GM19397 (cell line): Measurements from ENCODE around the gene TBCA.
A peak's percentile ranks its signal among the peaks of the same experiment; 100 is the strongest.

ENCODE experiments used
- ATAC-seq: cut with Tn5 transposase; IDR thresholded peaks from one replicate; pipeline ENCODE4 v1.9.1; 2021; ENCODE audit warnings: mild to moderate bottlenecking, moderate library complexity; ENCODE audit not compliant: unreplicated experiment

TBCA gene

DNA sequence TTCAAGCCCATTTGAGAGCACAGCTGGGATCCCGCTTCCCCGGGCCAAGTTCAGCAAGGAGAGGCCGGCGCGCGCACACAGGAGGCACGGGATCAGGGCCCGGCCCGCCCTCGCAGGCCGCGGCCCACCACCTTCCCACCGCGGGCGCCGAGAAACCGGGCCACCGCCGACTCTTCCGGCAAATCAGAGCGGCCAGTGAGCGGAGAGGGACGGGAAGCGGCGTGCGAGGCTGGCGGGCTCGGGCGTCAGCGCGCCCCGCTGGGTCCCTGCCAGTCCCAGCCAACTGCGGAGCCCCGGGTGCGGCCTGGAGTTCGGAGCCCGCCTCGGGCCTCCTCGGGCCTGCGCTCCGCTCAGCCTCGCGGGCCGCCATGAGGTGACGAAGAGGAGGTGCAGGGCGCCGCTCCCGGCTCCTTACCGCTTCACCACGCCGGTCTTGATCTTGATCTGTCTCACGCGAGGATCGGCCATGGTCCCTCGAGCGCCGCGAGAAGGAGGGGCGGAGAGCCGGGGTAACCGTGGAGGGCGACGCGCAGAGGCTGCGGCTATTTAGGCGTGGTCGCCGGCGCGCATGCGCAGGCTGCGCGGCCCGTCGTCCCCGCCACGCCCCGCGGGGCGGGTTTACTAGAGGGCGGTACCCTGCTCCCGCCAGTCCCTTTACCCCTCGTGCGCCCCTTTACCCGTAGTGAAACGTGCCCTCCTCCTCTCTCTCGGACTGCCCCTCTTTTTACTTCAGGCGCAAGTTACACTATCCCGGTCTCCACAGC, at the start of gene TBCA:
Gene TBCA (minus strand): TSS at position 550 of the 764 bp plus-strand sequence. CDS start 82 bp downstream, at position 468.
- ATAC-seq = peak; percentile 90

DNA sequence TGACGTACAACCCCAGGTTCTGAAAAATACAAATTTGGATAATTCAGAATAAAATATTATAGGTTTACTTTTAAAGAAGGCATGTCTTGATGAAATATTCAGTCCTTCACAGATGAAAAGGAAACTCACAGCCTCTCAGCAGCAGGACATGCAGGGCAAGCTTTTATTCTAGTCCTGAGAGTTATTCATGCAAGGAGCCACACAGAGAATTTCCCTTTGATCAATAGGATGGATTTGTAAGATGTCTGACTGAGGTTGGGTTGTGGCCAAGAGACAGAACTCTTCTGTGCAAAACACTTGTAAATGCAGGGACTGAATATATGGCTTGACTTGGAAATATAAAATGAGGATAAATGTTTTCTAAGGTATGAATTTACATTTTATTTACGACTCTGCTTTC, 48.8 kb upstream of the TBCA start:
- no peak for ATAC-seq

DNA sequence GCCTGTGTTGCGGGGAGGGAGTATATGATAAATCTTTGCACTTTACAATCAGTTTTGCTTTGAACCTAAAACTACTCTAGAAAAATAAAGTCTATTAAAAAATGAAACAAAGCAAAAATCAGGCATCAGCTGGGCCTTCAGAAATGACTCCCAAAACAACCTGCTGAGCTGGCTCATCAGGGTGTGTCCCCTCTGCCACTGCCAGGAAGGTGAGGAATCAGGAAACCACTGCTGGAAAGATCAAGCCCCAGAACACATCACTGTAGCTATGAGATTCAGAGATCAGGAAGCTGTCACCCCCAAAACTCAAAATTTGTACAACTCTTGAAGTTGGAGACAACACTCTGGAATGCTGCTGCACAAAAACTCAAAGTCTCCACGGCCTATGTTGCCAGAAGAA, 40.5 kb upstream of the TBCA start:
- no peak for ATAC-seq

GRCh38 chr5:77812926-77813589, 36.9 kb upstream of the TBCA start:
- no peak for ATAC-seq

DNA sequence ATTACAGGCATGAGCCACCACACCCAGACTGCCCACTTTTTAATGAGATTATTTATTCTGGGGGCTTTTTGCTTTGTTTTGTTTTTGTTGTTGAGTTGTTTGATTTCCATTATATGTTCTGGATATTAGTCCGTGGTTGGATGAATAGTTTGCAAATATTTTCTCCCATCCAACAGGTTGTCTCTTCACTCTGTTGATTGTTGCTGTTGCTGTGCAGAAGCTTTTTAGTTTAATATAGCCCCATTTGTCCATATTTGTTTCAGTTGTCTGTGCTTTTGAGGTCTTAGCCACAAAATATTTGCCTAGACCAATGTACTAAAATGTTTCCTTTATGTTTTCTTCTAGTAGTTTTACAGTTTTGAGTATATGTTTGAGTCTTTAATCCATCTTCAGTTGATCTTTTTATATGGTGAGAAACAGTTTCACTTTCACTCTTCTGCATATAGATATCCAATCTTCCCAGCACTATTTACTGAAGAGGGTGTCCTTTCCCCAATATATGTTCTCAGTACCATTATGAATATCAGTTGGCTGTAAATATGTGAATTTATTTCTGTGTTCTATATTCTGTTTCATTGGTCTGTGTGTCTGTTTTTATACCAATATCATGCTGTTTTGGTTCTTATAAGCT, 30.2 kb upstream of the TBCA start:
- no peak for ATAC-seq

GRCh38 chr5:77798456-77798855, 22.3 kb upstream of the TBCA start:
- ATAC-seq = no peak

- no peak for ATAC-seq
Observed at GRCh38 chr5:77797136-77797535, 21.0 kb upstream of the TBCA start.

DNA sequence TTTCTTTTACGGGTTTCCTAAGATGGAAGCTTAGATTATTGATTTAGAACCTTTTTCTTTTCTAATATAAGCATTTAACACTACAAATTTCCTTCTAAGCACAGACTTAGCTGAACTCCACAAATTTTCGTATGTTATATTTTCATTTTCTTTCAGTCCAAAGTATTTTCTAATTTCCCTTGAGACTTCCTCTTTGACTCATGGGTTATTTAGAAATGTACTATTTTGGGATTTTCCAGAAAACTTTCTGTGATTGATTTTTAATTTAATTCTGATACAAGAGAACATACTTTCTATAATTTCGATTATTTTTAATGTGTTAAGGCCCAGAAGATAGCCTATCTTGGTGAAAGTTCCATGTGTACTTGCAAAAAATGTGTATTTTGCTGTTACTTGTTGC, 19.7 kb upstream of the TBCA start:
- ATAC-seq = no peak

DNA sequence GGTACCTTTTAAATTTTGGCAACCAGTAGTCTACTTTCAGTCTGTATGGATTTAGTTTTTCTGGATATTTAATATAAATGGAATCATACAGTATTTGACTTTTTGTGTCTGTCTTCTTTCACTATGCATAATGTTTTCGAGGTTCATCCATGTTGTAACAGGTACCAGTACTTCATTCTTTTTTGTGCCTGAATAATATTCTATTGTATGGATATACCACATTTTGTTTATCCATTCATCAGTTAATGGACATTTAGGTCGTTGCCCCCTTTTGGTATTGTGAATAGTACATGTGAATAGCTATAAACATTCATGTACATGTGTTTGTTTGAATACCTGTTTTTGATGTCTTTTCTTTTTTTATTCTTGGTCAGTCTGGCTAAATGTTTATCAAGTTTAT, 19.1 kb upstream of the TBCA start:
- ATAC-seq = no peak

- no peak for ATAC-seq
Observed at GRCh38 chr5:77791926-77792325, 15.8 kb upstream of the TBCA start.

- no peak for ATAC-seq
Observed at GRCh38 chr5:77791356-77791755, 15.2 kb upstream of the TBCA start.

- ATAC-seq = no peak
Observed at GRCh38 chr5:77785229-77785628, 9.1 kb upstream of the TBCA start.

DNA sequence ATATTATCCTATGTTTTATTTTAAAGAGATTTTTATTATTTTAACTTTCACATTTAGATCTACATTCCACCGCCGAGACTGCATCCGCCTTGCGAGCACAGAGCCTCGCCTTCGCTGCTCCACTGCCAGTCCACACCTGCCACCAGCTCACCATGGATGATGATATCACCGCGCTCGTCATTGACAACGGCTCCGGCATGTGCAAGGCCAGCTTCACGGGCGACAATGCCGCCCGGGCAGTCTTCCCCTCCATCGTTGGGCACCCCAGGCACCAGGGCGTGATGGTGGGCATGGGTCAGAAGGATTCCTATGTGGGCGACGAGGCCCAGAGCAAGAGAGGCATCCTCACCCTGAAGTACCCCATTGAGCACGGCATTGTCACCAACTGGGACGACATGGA, 8.6 kb upstream of the TBCA start:
- ATAC-seq = no peak

DNA sequence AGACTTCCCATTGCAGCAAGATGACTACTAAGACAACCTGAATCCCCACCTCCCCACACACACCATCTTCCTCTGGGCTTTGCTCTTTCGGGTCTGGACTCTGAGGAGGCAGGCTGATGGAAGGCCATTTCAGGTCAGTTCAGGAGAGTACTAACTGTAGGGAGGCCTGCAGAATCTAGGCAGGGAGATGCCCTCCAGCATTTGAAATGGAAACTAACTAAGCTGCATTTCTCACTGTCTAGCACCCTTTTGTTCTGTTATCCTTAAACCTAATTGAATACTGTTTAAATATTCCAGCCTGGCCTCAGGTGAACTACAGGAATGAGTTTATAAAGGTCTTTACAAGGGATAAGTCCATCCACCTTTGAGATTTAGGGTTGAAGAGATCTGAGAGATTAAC, 4.9 kb upstream of the TBCA start:
- ATAC-seq = no peak

DNA sequence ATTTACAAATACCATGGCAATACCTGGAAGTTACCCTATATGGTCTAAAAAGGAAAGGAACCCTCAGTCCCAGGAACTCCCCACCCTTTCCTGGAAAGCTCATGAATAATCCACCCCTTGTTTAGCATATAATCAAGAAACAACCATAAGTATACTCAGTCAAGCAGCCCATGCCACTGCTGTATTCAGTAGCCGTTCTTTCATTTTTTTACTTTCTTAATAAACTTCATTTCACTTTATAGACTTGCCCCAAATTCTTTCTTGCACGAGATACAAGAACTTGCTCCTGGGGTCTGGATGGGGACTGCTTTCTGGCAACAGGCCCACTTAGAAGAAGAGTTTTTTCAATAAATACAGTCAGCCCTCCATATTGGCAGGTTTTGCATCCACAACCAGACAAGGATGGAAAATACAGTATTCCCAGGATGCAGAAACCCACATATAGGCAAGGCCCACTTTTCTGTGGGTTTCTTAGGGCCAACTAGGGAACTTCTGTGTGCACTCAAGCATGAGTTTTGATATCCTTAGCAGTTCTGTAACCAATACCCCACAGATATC, 2.8 kb upstream of the TBCA start:
- ATAC-seq = no peak

- ATAC-seq = no peak
Observed at GRCh38 chr5:77778398-77778797, 2.3 kb upstream of the TBCA start.

DNA sequence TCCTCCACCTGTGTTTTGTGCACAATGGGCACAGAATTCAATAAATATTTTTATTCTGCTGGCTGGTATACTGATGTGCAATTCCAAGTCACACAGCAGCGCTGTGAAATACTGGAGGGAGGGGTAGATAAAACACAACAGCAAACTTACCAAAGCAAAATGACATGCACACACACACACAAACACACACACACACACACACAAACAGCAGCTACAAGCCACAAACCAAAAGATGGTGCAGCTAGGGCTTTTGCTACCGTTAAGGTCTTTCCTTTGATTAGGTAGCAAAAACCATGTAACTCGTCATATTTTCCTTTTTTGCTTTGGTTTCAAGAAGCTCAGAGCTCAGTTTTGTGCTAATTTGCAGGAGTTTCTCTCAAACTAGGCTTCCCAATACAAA, 1.8 kb upstream of the TBCA start:
- no peak for ATAC-seq

DNA sequence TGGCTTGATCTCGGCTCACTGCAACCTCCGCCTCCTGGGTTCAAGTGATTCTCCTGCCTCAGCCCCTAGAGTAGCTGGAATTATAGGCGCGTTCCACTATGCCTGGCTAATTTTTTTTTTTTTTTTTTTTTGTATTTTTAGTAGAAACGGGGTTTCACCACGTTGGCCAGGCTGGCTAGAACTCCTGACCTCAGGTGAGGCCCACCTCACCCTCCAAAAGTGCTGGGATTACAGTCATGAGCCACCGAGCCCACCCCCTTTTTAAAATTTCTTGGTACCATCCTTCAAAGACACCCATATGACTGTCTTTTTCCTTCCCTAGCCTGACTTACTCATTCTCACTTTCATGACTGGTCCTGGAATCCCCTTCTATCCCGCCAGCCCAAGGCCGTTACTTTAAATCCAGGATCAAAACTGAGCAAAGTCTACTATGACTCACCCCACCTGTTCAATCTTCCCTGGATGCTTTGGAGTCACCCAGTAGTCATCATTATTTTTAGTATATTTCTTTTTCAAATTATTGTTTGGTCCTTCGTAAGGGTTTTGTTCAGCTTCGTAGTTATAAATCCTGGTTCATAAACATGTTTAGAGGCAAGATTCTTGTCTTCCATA, 1.2 kb upstream of the TBCA start:
- no peak for ATAC-seq

GRCh38 chr5:77776554-77777206, 541 bp upstream of the TBCA start:
- ATAC-seq = no peak

- ATAC-seq = no peak
Observed at GRCh38 chr5:77774981-77775789, 954 bp downstream of the TBCA start.
